Hematopoietic multipotent progenitor cell treated with erythropoietin and hydrocortisone succinate and interleukin-3 and kit ligand, for 4 days (in vitro differentiated cells): ENCODE data around the gene IL3.

ENCODE experiments used
- DNase-seq: peaks from one replicate; pipeline ENCODE4 v3.0.0-alpha.2; 2015

The IL3 gene

GRCh38 chr5:132060501-132061161, at the start of gene IL3:
Gene IL3, plus strand, starts transcription at chr5:132060655. Its CDS starts 52 bp downstream, at chr5:132060707.
- peak; percentile 30 for DNase-seq

GRCh38 chr5:132010989-132011621, 49.4 kb upstream of the IL3 start:
- no peak for DNase-seq

- peak; percentile 30 for DNase-seq
These were observed 48.7 kb upstream of the IL3 start, which contains the start of gene ACSL6 for GRCh38 chr5:132011622-132012343. Gene ACSL6, minus strand, starts transcription at chr5:132011658. Its CDS starts 105 bp downstream, at chr5:132011553.

- peak; percentile 88 for DNase-seq
These were observed 48.0 kb upstream of the IL3 start for GRCh38 chr5:132012371-132013005.

GRCh38 chr5:132013006-132013689, 47.3 kb upstream of the IL3 start:
- no peak for DNase-seq

- no peak for DNase-seq
These were observed 46.7 kb upstream of the IL3 start for GRCh38 chr5:132013711-132014110.

- DNase-seq: no peak
These were observed 43.7 kb upstream of the IL3 start for GRCh38 chr5:132016721-132017250.

GRCh38 chr5:132017316-132017715, 43.1 kb upstream of the IL3 start:
- DNase-seq: no peak

GRCh38 chr5:132017738-132018625, 42.5 kb upstream of the IL3 start:
- no peak for DNase-seq

GRCh38 chr5:132019337-132019736, 41.1 kb upstream of the IL3 start:
- DNase-seq: no peak

- DNase-seq: no peak
These were observed 40.4 kb upstream of the IL3 start for GRCh38 chr5:132019857-132020555.

GRCh38 chr5:132020568-132021339, 39.7 kb upstream of the IL3 start:
- DNase-seq: no peak

GRCh38 chr5:132021654-132022053, 38.8 kb upstream of the IL3 start:
- DNase-seq: no peak

GRCh38 chr5:132022737-132023136, 37.7 kb upstream of the IL3 start:
- no peak for DNase-seq

- no peak for DNase-seq
These were observed 37.0 kb upstream of the IL3 start for GRCh38 chr5:132023258-132024116.

- DNase-seq: no peak
These were observed 36.4 kb upstream of the IL3 start for GRCh38 chr5:132024117-132024435.

GRCh38 chr5:132024789-132025402, 35.6 kb upstream of the IL3 start:
- DNase-seq: no peak

- DNase-seq: no peak
These were observed 35.0 kb upstream of the IL3 start for GRCh38 chr5:132025403-132025971.
